HepG2 (cell line): Measurements from ENCODE around the gene PROCR. TPM values are rescaled to one million over a fixed set of nuclear protein-coding genes. Genes with fewer than 3 reads are reported as not detected.

Source experiments
- FOXA3 ChIP-seq: IDR thresholded peaks from 2 replicates; pipeline ENCODE4 v1.6.1; 2016; ENCODE audit warnings: missing genetic modification reagents, missing compliant biosample characterization
- HDAC2 ChIP-seq: sonication (generic); formaldehyde crosslinking; IDR thresholded peaks from 2 replicates; pipeline ENCODE4 v1.4.0; 2020; ENCODE audit warnings: missing genetic modification reagents
- IKZF4 ChIP-seq: sonication (generic); formaldehyde crosslinking; IDR thresholded peaks from 2 replicates; pipeline ENCODE4 v1.5.1; 2020; ENCODE audit warnings: borderline replicate concordance, mild to moderate bottlenecking, low read depth, missing genetic modification reagents; ENCODE audit errors: not compliant biosample characterization
- KDM4B ChIP-seq: sonication (generic); formaldehyde crosslinking; IDR thresholded peaks from 2 replicates; pipeline ENCODE4 v1.4.0; 2020; ENCODE audit warnings: missing genetic modification reagents
- NRL ChIP-seq: sonication (generic); formaldehyde crosslinking; IDR thresholded peaks from 2 replicates; pipeline ENCODE4 v1.5.0; 2020; ENCODE audit warnings: missing genetic modification reagents, mild to moderate bottlenecking, moderate library complexity, borderline replicate concordance
- ZFAT ChIP-seq: sonication (generic); formaldehyde crosslinking; conservative IDR thresholded peaks from 2 replicates; pipeline ENCODE4 v1.8.1; 2023; ENCODE audit warnings: missing genetic modification reagents, inconsistent platforms
- ZNF563 ChIP-seq: sonication (generic); formaldehyde crosslinking; IDR thresholded peaks from 2 replicates; pipeline ENCODE4 v1.8.0; 2022; ENCODE audit warnings: mild to moderate bottlenecking, moderate library complexity, missing genetic modification reagents
- ZNF670 ChIP-seq: sonication (generic); formaldehyde crosslinking; IDR thresholded peaks from 2 replicates; pipeline ENCODE4 v1.8.0; 2022; ENCODE audit warnings: mild to moderate bottlenecking, missing genetic modification reagents, borderline replicate concordance
- ZNF839 ChIP-seq: sonication (generic); formaldehyde crosslinking; IDR thresholded peaks from 2 replicates; pipeline ENCODE4 v1.4.0; 2020; ENCODE audit warnings: missing genetic modification reagents, mild to moderate bottlenecking, borderline replicate concordance
- polyA plus RNA-seq, 8 experiments: library from polyadenylated mRNA; depleted of rRNA in 3 of 8; stranded (reverse) in 7 of 8; unstranded in 1 of 8; fragments of >200 nt; fragmentation: Illumina TruSeq in 4 of 8; extraction: Trizol in 4 of 8; gene quantifications; 2 replicates each; pipeline versions ENCODE4 v1.2.1 to v1.2.3, GENCODE V29; 2011 to 2016; ENCODE audit warnings: low read depth in 4 of 8, missing spikeins in 1 of 8, mixed read lengths in 1 of 8; ENCODE audit not compliant: insufficient read depth in 1 of 8
- total RNA-seq, 5 experiments: library from RNA; depleted of rRNA; stranded (reverse); fragments of >200 nt; fragmentation: Illumina TruSeq; extraction: Trizol; gene quantifications; 2 replicates each; pipeline ENCODE4 v1.2.3, GENCODE V29; 2016; ENCODE audit warnings: low read depth in 1 of 5
- TF ChIP-seq, protein P1 (sequence below): sonication (generic); formaldehyde crosslinking; IDR thresholded peaks from 2 replicates; pipeline ENCODE4 v1.5.0; 2020; ENCODE audit warnings: mild to moderate bottlenecking, missing genetic modification reagents
- TF ChIP-seq, protein P2 (sequence below): sonication (generic); formaldehyde crosslinking; IDR thresholded peaks from 2 replicates; pipeline ENCODE4 v1.5.1; 2020; ENCODE audit warnings: missing genetic modification reagents, mild to moderate bottlenecking, borderline replicate concordance
- TF ChIP-seq, protein P3 (sequence below): sonication (generic); formaldehyde crosslinking; IDR thresholded peaks from 2 replicates; pipeline ENCODE4 v1.8.1; 2023; ENCODE audit warnings: missing genetic modification reagents, mild to moderate bottlenecking, borderline replicate concordance
- TF ChIP-seq, protein P4 (sequence below): sonication (generic); formaldehyde crosslinking; IDR thresholded peaks from 2 replicates; pipeline ENCODE4 v1.5.1; 2020; ENCODE audit warnings: mild to moderate bottlenecking, moderate library complexity, missing genetic modification reagents
- TF ChIP-seq, protein P5 (sequence below): sonication (generic); formaldehyde crosslinking; IDR thresholded peaks from one replicate; pipeline ENCODE4 v1.5.1; 2020; ENCODE audit warnings: mild to moderate bottlenecking, missing genetic modification reagents; ENCODE audit errors: not compliant biosample characterization

Gene PROCR
- total and polyA plus RNA-seq, 2 of the 13 experiments (the other 11 are each of a cell fraction or from before 2014, with no cell fraction given): 1.4 to 1.7 TPM

DNA sequence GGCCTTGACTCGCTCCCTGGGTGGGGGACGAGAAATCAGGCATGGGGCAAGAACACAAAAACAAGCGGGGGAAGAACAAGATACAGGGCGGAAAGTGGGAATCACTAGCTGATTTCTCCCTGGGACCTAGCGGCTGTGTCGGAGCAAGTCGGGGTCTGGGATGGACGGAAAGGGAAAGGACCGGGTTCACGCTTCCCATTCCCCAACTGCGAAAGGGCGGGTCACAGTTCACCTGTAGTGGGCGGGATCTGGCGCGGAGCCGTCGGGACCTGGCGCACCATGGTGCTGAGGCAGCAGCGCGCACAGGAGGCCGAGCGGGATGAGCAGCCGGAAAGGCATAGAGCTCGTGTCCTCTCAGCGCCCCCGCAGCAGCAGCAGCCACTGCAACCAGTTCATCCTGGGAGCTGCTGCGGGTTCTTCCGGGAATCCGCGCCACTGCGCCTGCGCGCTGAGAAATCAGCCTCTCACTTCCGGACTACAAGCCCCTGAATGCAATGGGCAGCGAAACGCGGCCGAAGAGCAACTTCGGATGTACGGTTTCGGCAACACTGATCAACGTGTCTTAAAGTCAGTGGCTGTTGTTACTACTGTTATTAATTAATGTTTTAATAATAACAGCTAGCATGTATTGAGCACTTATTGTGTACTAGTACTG, 24.8 kb upstream of the PROCR start, which contains the start of gene EDEM2 (continued):
- 0 out of 2 replicates have a peak, but pooled peaks have one; percentile 15 for TF ChIP-seq ZNF563 (CRISPR knock-in tag)
- peak; percentile 99 for TF ChIP-seq ZFAT (CRISPR knock-in tag)
- TF ChIP-seq ZNF670 (CRISPR knock-in tag): peak; percentile 64; the same call in 1 of the 2 replicates
- TF ChIP-seq, protein P1, sequence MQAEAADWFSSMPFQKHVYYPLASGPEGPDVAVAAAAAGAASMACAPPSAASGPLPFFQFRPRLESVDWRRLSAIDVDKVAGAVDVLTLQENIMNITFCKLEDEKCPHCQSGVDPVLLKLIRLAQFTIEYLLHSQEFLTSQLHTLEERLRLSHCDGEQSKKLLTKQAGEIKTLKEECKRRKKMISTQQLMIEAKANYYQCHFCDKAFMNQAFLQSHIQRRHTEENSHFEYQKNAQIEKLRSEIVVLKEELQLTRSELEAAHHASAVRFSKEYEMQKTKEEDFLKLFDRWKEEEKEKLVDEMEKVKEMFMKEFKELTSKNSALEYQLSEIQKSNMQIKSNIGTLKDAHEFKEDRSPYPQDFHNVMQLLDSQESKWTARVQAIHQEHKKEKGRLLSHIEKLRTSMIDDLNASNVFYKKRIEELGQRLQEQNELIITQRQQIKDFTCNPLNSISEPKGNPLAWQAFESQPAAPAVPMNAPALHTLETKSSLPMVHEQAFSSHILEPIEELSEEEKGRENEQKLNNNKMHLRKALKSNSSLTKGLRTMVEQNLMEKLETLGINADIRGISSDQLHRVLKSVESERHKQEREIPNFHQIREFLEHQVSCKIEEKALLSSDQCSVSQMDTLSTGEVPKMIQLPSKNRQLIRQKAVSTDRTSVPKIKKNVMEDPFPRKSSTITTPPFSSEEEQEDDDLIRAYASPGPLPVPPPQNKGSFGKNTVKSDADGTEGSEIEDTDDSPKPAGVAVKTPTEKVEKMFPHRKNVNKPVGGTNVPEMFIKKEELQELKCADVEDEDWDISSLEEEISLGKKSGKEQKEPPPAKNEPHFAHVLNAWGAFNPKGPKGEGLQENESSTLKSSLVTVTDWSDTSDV (CRISPR knock-in tag): peak; percentile 85; the same call in 1 of the 2 replicates
- TF ChIP-seq, protein P2, sequence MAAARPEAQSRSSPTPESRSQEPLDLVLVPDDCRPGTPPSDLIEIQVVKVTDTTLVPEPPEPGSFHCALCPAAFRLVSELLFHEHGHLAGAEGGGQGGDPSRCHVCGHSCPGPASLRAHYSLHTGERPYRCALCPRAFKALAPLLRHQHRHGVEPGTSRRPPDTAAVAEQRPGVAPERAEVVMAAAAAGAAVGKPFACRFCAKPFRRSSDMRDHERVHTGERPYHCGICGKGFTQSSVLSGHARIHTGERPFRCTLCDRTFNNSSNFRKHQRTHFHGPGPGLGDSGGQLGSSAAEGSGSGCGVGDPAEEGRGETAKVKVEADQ (CRISPR knock-in tag): peak; percentile 83
- 0 out of 2 replicates have a peak, but pooled peaks have one; percentile 23 for TF ChIP-seq KDM4B (CRISPR knock-in tag)
- peak; percentile 72 for TF ChIP-seq IKZF4 (CRISPR knock-in tag)
- TF ChIP-seq, protein P3, sequence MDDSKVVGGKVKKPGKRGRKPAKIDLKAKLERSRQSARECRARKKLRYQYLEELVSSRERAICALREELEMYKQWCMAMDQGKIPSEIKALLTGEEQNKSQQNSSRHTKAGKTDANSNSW (CRISPR knock-in tag): no peak; the same call in 1 of the 2 replicates
- TF ChIP-seq NRL (CRISPR knock-in tag): peak; percentile 96
- TF ChIP-seq HDAC2 (CRISPR knock-in tag): peak; percentile 90
- peak; percentile 79 for TF ChIP-seq ZNF839 (CRISPR knock-in tag)
- TF ChIP-seq, protein P4, sequence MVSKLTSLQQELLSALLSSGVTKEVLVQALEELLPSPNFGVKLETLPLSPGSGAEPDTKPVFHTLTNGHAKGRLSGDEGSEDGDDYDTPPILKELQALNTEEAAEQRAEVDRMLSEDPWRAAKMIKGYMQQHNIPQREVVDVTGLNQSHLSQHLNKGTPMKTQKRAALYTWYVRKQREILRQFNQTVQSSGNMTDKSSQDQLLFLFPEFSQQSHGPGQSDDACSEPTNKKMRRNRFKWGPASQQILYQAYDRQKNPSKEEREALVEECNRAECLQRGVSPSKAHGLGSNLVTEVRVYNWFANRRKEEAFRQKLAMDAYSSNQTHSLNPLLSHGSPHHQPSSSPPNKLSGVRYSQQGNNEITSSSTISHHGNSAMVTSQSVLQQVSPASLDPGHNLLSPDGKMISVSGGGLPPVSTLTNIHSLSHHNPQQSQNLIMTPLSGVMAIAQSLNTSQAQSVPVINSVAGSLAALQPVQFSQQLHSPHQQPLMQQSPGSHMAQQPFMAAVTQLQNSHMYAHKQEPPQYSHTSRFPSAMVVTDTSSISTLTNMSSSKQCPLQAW (CRISPR knock-in tag): peak; percentile 95
- TF ChIP-seq, protein P5, sequence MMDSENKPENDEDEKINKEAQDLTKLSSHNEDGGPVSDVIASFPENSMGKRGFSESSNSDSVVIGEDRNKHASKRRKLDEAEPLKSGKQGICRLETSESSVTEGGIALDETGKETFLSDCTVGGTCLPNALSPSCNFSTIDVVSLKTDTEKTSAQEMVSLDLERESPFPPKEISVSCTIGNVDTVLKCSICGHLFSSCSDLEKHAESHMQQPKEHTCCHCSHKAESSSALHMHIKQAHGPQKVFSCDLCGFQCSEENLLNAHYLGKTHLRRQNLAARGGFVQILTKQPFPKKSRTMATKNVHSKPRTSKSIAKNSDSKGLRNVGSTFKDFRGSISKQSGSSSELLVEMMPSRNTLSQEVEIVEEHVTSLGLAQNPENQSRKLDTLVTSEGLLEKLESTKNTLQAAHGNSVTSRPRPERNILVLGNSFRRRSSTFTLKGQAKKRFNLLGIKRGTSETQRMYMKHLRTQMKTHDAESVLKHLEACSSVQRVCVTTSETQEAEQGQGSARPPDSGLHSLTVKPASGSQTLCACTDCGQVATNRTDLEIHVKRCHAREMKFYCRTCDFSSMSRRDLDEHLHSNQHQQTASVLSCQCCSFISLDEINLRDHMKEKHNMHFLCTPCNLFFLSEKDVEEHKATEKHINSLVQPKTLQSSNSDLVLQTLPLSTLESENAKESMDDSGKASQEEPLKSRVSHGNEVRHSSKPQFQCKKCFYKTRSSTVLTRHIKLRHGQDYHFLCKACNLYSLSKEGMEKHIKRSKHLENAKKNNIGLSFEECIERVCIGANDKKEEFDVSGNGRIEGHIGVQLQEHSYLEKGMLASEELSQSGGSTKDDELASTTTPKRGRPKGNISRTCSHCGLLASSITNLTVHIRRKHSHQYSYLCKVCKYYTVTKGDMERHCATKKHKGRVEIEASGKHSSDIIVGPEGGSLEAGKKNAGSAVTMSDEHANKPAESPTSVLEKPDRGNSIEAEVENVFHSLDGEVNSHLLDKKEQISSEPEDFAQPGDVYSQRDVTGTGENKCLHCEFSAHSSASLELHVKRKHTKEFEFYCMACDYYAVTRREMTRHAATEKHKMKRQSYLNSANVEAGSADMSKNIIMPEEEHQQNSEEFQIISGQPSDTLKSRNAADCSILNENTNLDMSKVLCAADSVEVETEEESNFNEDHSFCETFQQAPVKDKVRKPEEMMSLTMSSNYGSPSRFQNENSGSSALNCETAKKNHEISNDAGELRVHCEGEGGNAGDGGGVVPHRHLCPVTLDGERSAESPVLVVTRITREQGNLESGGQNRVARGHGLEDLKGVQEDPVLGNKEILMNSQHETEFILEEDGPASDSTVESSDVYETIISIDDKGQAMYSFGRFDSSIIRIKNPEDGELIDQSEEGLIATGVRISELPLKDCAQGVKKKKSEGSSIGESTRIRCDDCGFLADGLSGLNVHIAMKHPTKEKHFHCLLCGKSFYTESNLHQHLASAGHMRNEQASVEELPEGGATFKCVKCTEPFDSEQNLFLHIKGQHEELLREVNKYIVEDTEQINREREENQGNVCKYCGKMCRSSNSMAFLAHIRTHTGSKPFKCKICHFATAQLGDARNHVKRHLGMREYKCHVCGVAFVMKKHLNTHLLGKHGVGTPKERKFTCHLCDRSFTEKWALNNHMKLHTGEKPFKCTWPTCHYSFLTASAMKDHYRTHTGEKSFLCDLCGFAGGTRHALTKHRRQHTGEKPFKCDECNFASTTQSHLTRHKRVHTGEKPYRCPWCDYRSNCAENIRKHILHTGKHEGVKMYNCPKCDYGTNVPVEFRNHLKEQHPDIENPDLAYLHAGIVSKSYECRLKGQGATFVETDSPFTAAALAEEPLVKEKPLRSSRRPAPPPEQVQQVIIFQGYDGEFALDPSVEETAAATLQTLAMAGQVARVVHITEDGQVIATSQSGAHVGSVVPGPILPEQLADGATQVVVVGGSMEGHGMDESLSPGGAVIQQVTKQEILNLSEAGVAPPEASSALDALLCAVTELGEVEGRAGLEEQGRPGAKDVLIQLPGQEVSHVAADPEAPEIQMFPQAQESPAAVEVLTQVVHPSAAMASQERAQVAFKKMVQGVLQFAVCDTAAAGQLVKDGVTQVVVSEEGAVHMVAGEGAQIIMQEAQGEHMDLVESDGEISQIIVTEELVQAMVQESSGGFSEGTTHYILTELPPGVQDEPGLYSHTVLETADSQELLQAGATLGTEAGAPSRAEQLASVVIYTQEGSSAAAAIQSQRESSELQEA: peak; percentile 79
- TF ChIP-seq FOXA3: peak; percentile 40; the same call in 1 of the 2 replicates
